Measurements from ENCODE around the gene PAX6.
"Not testable (repeated sequence)": the region's sequence is repeated elsewhere in the genome, so short reads cannot be mapped to it uniquely, and the experiment has no call there.

The PAX6 gene

DNA sequence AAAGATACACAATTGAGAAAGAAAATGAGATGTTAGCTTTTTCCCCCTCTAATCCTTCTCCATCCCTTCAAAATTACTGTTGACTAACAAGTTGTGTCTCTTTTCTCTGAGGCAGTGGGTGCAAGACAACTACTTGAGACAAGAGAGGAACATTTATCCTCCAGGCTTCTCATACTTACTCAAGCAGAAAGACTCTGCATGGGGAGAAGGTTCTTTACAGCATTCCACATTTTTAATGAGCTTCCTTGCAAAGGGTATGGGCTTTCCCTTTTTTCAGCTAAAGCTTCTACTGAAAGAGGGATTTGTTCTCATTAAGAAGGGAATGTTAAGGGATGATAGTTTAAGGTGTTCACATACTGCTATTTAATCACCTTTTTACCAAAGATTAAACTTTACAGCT, 47.8 kb downstream of the PAX6 start:
- no peak for DNase-seq

DNA sequence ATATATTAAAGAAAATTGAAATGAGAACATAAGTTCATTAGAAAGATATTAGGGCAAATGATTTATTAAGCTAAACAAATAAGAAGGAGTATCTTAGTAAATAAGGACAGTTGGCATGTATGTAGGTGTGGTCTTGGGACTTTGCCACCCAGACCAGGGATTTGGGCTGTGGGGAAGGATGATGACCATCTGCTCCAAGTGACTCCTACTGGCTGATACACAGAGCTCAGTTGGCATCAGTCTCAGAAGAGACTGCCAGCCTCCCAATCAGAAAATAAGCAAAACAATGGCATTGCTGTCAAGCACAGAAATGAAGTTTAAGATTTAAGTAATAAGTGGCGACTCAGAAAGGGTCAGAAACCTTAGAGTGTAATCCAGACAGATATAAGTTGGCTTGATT, 49.5 kb downstream of the PAX6 start:
- DNase-seq: no peak

DNA sequence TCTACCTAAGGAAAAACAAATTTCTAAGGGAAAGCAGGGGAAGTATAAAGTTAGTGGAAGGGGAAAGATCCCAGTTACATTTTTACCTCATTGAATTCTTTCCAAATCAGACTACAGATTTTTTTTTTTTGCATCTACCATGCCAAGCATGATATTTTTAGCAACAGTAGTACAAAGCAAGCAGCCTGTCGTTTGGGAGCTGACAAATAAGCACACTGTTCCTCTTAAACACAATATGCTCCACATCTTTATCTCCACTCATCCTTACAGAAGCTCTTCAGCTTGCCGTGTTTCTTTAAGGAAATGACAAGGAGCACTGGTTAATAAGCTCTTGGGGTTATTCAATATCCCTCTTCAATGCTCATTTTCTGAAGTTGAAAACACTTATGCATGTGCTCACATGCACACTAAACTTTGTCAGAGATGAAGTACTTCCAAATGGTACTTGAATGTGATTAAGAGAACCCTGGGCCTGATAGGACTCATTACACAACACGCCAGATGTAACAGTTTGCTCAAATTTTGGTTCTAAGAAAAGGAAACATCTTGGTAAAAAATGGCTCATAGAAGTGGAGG, 53.8 kb downstream of the PAX6 start:
- DNase-seq: no peak

DNA sequence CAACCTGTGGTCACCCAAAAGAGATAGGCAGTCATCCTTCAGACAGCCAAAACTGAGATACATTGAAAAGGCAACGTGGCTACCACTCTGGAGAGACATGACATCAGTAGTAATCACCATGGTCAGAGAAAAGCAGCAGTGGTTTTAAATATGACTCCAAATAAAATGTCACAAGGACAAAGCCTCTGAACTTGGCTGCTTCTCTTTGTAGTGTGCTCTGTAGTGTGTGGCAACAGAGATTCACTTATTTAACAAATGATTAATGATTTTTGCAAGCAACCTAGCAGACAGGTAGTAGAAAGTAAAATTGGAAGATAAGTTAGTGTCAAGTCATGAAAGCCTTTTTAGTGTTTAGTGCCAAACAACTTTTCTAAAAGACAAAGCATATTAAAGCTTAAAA, 63.5 kb downstream of the PAX6 start:
- no peak for DNase-seq

DNA sequence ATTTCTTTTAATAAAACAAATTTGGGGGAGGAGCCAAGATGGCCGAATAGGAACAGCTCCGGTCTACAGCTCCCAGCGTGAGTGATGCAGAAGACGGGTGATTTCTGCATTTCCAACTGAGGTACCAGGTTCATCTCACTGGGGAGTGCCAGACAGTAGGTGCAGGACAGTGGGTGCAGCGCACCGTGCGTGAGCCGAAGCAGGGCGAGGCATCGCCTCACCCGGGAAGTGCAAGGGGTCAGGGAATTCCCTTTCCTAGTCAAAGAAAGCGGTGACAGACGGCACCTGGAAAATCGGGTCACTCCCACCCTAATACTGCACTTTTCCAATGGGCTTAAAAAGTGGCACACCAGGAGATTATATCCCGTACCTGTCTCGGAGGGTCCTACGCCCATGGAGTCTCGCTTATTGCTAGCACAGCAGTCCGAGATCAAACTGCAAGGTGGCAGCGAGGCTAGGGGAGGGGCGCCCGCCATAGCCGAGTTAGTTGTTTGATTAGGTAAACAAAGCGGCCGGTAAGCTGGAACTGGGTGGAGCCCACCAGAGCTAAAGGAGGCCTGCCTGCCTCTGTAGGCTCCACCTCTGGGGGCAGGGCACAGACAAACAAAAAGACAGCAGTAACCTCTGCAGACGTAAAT, 70.3 kb downstream of the PAX6 start:
- not testable (repeated sequence) for DNase-seq

DNA sequence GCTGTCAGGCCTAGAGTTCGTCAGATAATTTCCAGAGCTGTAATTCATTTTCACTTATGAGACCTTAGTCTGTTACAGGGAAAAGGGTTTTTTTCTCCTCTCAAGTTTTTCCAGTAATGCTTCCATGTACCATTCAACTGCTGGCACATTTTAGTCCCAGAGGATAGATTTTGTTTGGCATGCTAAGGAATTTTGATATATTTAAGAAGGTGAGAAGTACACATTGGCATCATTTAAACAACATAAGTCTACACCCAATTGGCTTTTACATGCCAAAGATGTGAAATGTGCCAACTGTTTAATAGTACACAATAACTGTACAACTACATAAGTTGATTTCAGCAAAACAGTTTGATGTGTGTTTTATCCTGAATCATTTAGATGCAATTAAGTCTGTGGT, 71.0 kb downstream of the PAX6 start:
- no peak for DNase-seq

Data from CD4-positive, alpha-beta T cell treated with Interleukin-4 for 4 hours (primary cell).